RWPE1 (cell line): ENCODE data around the gene NPPB.

Experiments
- CTCF ChIA-PET: fragments of 350-600 bp; sonication (Branson Sonifier 250); formaldehyde crosslinking; extraction: SDS; loops from one replicate; lab custom pipeline; 2021; lab: Yijun Ruan, JAX
- POLR2A ChIA-PET: fragments of 400-600 bp; formaldehyde crosslinking; extraction: SDS; loops from one replicate; lab custom pipeline; 2020; ENCODE audit warnings: antibody characterized with exemption; ENCODE audit not compliant: low non-redundant PET; lab: Yijun Ruan, JAX
- DNase-seq: peaks from one replicate; pipeline ENCODE4 v3.0.0; 2012; ENCODE audit warnings: low spot score
- H3K27ac ChIP-seq: fragments of 450-650 bp; 2 replicates; pipeline ENCODE4 v1.5.1; 2017
- TF ChIP-seq, protein P1 (sequence below): fragments of 450-650 bp; conservative IDR thresholded peaks from 2 replicates; pipeline ENCODE4 v1.5.1; 2017; ENCODE audit warnings: low read depth, mild to moderate bottlenecking

NPPB gene

DNA sequence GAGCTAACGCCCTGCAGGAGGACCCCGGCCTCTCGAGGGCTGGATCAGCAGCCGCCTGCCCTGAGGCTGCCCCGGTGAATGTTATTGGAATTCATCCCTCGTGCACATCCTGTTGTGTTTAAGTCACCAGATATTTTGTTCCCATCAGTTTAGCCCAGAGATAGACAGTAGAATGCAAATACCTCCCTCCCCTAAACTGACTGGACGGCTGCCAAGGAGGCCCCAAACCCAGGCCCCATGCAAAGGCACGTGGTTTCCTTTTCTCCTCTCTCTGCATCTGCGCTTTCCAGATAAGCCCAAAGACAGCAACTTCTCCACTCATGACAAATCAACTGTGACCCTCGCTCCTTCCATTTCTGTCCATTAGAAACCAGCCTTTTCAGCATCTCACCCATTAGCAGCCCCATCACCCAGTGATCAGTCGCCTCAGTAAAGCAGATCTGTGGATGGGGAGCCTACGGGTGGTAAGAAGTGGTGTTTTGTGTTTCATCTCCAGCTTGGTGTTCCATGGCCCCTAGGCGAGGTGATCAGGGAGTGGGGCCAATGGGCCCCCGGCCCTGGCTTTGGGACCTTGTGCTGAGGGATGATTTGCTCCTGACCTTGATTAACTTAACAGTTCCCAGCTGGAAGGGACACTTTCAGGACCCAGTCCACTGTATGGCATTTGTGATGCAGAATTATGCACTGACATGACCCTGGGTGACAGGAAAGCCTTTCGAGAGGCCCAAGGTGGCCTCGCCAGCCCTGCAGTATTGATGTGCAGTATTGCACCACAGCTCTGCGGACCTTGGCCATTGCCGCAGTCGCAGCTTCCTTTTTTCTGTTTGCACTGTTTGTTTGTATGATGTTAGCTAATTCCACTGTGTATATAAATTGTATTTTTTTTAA lies 16.3 kb downstream of the NPPB start:
- ChIA-PET POLR2A (no interaction called here), CTCF (interaction anchor here (0.6 to 0.7 kb wide), 2 partner anchors 9 to 283 kb away, joined by 4 read pairs; no protein-coding TSS in a partner anchor)
- TF ChIP-seq, protein P1, sequence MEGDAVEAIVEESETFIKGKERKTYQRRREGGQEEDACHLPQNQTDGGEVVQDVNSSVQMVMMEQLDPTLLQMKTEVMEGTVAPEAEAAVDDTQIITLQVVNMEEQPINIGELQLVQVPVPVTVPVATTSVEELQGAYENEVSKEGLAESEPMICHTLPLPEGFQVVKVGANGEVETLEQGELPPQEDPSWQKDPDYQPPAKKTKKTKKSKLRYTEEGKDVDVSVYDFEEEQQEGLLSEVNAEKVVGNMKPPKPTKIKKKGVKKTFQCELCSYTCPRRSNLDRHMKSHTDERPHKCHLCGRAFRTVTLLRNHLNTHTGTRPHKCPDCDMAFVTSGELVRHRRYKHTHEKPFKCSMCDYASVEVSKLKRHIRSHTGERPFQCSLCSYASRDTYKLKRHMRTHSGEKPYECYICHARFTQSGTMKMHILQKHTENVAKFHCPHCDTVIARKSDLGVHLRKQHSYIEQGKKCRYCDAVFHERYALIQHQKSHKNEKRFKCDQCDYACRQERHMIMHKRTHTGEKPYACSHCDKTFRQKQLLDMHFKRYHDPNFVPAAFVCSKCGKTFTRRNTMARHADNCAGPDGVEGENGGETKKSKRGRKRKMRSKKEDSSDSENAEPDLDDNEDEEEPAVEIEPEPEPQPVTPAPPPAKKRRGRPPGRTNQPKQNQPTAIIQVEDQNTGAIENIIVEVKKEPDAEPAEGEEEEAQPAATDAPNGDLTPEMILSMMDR = no peak
- DNase-seq = no peak
- no peak overlapping the region for H3K27ac ChIP-seq

DNA sequence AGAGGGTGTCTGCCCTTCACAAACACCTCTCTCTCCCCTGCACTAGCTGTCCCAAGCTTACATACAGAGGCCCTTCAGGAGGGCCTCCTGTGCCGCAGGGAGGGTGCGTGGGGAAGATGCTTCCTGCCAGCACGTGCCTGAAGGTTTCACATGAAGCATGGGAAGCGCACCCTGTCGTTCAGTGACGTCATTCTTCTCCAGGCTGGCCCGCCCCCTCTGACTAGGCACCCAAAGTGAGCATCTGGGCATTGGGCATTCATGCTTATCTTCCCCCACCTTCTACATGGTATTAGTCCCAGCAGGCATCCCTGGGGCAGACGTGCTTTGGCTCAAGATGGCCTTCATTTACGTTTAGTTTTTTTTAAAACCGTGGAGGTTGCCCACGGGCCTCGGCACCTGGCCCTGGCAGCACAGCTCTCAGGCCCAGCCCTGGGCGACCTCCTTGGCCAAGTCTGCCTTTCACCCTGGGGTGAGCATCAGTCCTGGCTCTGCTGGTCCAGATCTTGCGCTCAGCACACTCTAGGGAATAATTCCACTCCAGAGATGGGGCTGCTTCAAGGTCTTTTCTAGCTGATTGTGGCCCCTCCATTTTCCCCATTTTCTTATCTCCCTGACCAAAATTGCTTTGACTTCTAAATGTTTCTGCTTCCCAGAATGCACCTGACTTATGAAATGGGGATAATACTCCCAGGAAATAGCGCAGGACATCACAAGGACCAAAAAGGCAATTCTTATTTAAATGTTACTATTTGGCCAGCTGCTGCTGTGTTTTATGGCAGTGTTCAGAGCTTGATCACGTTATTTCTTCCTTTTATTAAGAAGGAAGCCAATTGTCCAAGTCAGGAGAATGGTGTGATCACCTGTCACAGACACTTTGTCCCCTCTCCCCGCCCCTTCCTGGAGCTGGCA lies 17.2 kb downstream of the NPPB start:
- no peak for DNase-seq
- no peak overlapping the region for H3K27ac ChIP-seq
- POLR2A ChIA-PET = no interaction called here
- TF ChIP-seq, protein P1 = no peak
- CTCF ChIA-PET = interaction anchor here (0.6 to 0.7 kb wide), 2 partner anchors 33 to 283 kb away, joined by 3 to 4 read pairs; no protein-coding TSS in a partner anchor

DNA sequence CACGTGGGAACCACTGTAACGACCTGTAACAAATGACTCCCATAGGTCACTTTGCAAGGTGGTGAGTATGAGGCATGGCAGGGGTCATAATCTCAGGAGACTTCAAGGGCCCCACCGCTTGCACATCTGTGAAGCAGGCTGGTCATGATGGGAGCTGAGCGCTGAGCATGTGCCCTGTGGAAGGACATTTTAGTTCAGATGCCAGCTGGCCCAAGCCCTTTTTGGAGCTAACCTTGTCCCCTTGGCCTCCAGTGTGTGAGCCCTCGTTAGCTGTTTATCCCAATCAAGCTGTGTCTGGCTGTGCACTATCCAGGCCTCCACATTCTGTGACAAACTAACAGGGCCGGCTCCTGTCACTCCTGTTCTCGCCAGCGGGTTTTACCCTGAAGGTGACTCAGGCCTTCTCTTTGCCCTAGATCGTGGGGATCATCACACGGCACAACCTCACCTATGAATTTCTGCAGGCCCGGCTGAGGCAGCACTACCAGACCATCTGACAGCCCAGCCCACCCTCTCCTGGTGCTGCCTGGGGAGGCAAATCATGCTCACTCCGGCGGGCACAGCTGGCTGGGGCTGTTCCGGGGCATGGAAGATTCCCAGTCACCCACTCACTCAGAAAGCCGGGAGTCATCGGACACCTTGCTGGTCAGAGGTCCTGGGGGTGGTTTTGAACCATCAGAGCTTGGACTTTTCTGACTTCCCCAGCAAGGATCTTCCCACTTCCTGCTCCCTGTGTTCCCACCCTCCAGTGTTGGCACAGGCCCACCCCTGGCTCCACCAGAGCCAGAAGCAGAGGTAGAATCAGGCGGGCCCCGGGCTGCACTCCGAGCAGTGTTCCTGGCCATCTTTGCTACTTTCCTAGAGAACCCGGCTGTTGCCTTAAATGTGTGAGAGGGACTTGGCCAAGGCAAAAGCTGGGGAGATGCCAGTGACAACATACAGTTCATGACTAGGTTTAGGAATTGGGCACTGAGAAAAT lies 18.7 kb downstream of the NPPB start:
- TF ChIP-seq, protein P1 = no peak
- H3K27ac ChIP-seq = 0 out of 2 replicates have a peak overlapping the region, but pooled peaks have one; percentile 6
- CTCF ChIA-PET = interaction anchor here (0.5 to 1.2 kb wide), 4 partner anchors 8 to 128 kb away, joined by 3 to 7 read pairs (median 3); partner anchors contain the start of gene NPPA
- no peak for DNase-seq
- POLR2A ChIA-PET = no interaction called here

DNA sequence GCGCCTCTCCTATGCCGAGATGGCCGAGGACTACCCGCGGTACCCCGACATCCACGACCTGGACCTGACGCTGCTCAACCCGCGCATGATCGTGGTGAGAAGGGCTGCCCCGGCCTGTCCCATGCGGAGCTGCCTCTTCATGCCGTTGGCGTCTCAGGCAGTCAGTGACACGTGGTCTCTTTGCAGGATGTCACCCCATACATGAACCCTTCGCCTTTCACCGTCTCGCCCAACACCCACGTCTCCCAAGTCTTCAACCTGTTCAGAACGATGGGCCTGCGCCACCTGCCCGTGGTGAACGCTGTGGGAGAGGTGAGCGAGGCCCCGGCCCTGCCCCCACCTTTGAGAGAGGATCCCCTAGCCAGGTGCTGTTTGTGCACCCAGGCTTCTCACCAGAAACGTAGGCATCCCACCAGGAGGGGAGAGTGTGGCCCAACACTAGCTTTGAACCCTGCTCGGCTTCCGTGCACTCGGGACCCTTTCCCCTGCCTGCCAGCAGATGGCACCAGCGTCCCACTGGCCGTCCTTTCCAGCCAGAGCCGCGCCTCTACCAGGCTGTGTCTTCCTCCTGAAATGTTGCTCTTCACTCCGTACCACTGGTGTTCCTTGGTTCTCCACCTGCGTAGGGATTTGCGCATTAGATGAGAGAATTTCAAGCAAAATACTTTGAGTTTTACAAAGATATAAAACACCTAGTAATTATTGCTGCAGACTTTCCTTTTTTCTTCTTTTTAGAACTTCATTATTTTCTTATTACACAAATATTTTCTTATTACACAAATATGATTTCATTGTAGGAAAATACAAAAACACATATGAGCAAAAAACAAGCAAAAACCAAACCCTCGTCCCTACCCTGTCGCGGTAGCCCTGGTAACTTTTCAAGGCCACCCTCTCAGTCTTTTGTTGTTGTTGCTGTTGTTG lies 20.1 kb downstream of the NPPB start:
- peak; percentile 84 for DNase-seq
- ChIA-PET CTCF (interaction anchor here (0.6 to 3.0 kb wide), 8 partner anchors 9 to 129 kb away, joined by 3 to 16 read pairs (median 4); partner anchors contain the start of gene NPPA), POLR2A (no interaction called here)
- peak overlapping the region; percentile 28 for H3K27ac ChIP-seq
- TF ChIP-seq, protein P1 = peak; percentile 99

DNA sequence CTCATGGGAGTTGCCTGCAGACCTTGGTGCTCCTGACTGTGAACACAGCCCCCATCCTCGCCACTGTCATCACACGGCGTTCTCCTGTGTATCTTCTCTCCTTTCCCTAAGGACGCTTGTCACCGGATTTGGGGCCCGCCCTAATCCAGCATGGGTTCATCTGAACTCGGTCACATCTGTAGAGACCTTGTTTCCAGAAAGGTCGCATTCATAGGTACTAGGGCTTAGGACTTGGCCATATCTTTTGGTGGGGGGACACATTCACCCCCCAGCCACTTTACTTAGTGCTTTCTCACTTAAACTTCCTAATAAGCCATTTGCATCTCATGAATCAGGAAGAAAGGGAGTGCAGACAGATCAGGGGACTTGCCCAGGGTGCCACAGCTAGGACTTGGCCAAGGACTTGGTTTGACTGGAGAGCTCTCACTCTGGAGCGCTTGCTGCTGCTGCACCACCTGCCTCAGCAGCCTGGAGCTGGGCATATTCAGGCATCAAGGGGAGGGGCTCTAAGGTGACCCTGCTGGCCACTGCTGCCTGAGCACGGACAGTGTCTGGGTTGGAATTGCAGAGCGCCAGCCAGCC lies 20.9 kb downstream of the NPPB start:
- DNase-seq = no peak
- POLR2A ChIA-PET = interaction anchor here (0.5 kb wide), 1 partner anchor 70 kb away, joined by 3 read pairs; no protein-coding TSS in a partner anchor
- peak overlapping the region; percentile 28 for H3K27ac ChIP-seq
- TF ChIP-seq, protein P1 = no peak
- CTCF ChIA-PET = interaction anchor here (0.6 to 3.0 kb wide), 8 partner anchors 10 to 130 kb away, joined by 3 to 16 read pairs (median 4); partner anchors contain the start of gene NPPA
